Measurements from ENCODE around the gene CAMTA1.

The CAMTA1 gene

GRCh38 chr1:7384679-7385078 lies 599.4 kb downstream of the CAMTA1 start:
- Histone ChIP-seq H3K27ac (ENCODE audit: low read depth, low read length) (no peak overlapping the region), H2AFZ (ENCODE audit: insufficient read depth, low read length, poor library complexity) (no peak overlapping the region), H3K18ac (ENCODE audit: low read length) (no peak overlapping the region), H3K14ac (ENCODE audit: low read length) (no peak overlapping the region), H4K8ac (ENCODE audit: low read depth, low read length) (no peak overlapping the region), H3K4me3 (ENCODE audit: low read depth, low read length) (no peak overlapping the region), H3K9ac (ENCODE audit: low read length) (no peak overlapping the region), H3K27me3 (ENCODE audit: insufficient read depth, low read length) (no peaks in the 10 kb centered on the region), H2BK5ac (ENCODE audit: low read depth, low read length, poor library complexity) (no peak overlapping the region), H2AK5ac (ENCODE audit: low read length) (no peak overlapping the region), H2BK12ac (ENCODE audit: low read length) (no peak overlapping the region), H3K9me3 (ENCODE audit: insufficient read depth, low read depth, low read length) (no peaks in the 10 kb centered on the region), H3K23ac (ENCODE audit: low read length) (no peak overlapping the region), H4K91ac (ENCODE audit: low read depth, low read length) (no peak overlapping the region), H3K4ac (ENCODE audit: low read depth, low read length) (no peak overlapping the region), H2BK120ac (ENCODE audit: insufficient read depth, low read length, poor library complexity) (no peak overlapping the region), H3K79me2 (ENCODE audit: control insufficient read depth, insufficient read depth, low read length, poor library complexity) (no peaks in the 10 kb centered on the region), H3K36me3 (ENCODE audit: control insufficient read depth in 1 of 2, insufficient read depth in 2 of 2, low read length in 2 of 2) (no peaks in the 10 kb centered on the region), H3K79me1 (ENCODE audit: low read length) (peaks cover 6% of the 10 kb centered on the region), H4K12ac (ENCODE audit: low read depth, low read length) (no peak overlapping the region), H3K4me2 (ENCODE audit: low read length) (no peak overlapping the region), H3K4me1 (ENCODE audit: control insufficient read depth in 1 of 2, insufficient read depth in 2 of 2, low read length in 2 of 2) (peaks cover 13 to 26% of the 10 kb centered on the region in 2 experiments)
- WGBS (ENCODE audit: extremely low coverage, insufficient coverage, insufficient read length) = no CpG with 5 or more reads among the region's 7 CpGs
- DNase-seq = no peak

GRCh38 chr1:7385471-7386225 lies 600.4 kb downstream of the CAMTA1 start:
- H4K12ac ChIP-seq (ENCODE audit: low read depth, low read length) = no peak overlapping the region
- H3K4me2 ChIP-seq (ENCODE audit: low read length) = no peak overlapping the region
- H2AK5ac ChIP-seq (ENCODE audit: low read length) = no peak overlapping the region
- no peak overlapping the region for H3K27ac ChIP-seq (ENCODE audit: low read depth, low read length)
- H2BK120ac ChIP-seq (ENCODE audit: insufficient read depth, low read length, poor library complexity) = no peak overlapping the region
- no peak for DNase-seq
- peaks cover 12 to 22% of the 10 kb centered on the region in 2 experiments for H3K4me1 ChIP-seq (ENCODE audit: control insufficient read depth in 1 of 2, insufficient read depth in 2 of 2, low read length in 2 of 2)
- H3K79me1 ChIP-seq (ENCODE audit: low read length) = peaks cover 5% of the 10 kb centered on the region
- no peak overlapping the region for H3K9ac ChIP-seq (ENCODE audit: low read length)
- H3K14ac ChIP-seq (ENCODE audit: low read length) = no peak overlapping the region
- H3K36me3 ChIP-seq (ENCODE audit: control insufficient read depth in 1 of 2, insufficient read depth in 2 of 2, low read length in 2 of 2) = no peaks in the 10 kb centered on the region
- H3K4me3 ChIP-seq (ENCODE audit: low read depth, low read length) = no peak overlapping the region
- peaks cover 3% of the 10 kb centered on the region for H3K9me3 ChIP-seq (ENCODE audit: insufficient read depth, low read depth, low read length)
- H3K18ac ChIP-seq (ENCODE audit: low read length) = no peak overlapping the region
- no peak overlapping the region for H3K23ac ChIP-seq (ENCODE audit: low read length)
- no peak overlapping the region for H2BK12ac ChIP-seq (ENCODE audit: low read length)
- H3K27me3 ChIP-seq (ENCODE audit: insufficient read depth, low read length) = no peaks in the 10 kb centered on the region
- H4K8ac ChIP-seq (ENCODE audit: low read depth, low read length) = no peak overlapping the region
- H3K4ac ChIP-seq (ENCODE audit: low read depth, low read length) = no peak overlapping the region
- H2BK5ac ChIP-seq (ENCODE audit: low read depth, low read length, poor library complexity) = no peak overlapping the region
- no peak overlapping the region for H4K91ac ChIP-seq (ENCODE audit: low read depth, low read length)
- WGBS (ENCODE audit: extremely low coverage, insufficient coverage, insufficient read length) = no CpG with 5 or more reads among the region's 19 CpGs
- H2AFZ ChIP-seq (ENCODE audit: insufficient read depth, low read length, poor library complexity) = no peak overlapping the region
- no peaks in the 10 kb centered on the region for H3K79me2 ChIP-seq (ENCODE audit: control insufficient read depth, insufficient read depth, low read length, poor library complexity)

GRCh38 chr1:7386226-7387052 lies 601.2 kb downstream of the CAMTA1 start:
- Histone ChIP-seq H4K12ac (ENCODE audit: low read depth, low read length) (no peak overlapping the region), H4K91ac (ENCODE audit: low read depth, low read length) (peak overlapping the region; percentile 51), H3K27me3 (ENCODE audit: insufficient read depth, low read length) (no peaks in the 10 kb centered on the region), H2AFZ (ENCODE audit: insufficient read depth, low read length, poor library complexity) (no peak overlapping the region), H3K27ac (ENCODE audit: low read depth, low read length) (no peak overlapping the region), H2BK120ac (ENCODE audit: insufficient read depth, low read length, poor library complexity) (peak overlapping the region; percentile 69), H3K4me1 (ENCODE audit: control insufficient read depth in 1 of 2, insufficient read depth in 2 of 2, low read length in 2 of 2) (peaks cover 12 to 22% of the 10 kb centered on the region in 2 experiments), H2AK5ac (ENCODE audit: low read length) (peak overlapping the region; percentile 84), H3K9me3 (ENCODE audit: insufficient read depth, low read depth, low read length) (peaks cover 3% of the 10 kb centered on the region), H3K4me2 (ENCODE audit: low read length) (no peak overlapping the region), H3K14ac (ENCODE audit: low read length) (no peak overlapping the region), H3K4me3 (ENCODE audit: low read depth, low read length) (no peak overlapping the region), H3K79me1 (ENCODE audit: low read length) (peaks cover 5% of the 10 kb centered on the region), H3K4ac (ENCODE audit: low read depth, low read length) (no peak overlapping the region), H3K79me2 (ENCODE audit: control insufficient read depth, insufficient read depth, low read length, poor library complexity) (no peaks in the 10 kb centered on the region), H2BK12ac (ENCODE audit: low read length) (peak overlapping the region; percentile 21), H3K18ac (ENCODE audit: low read length) (no peak overlapping the region), H4K8ac (ENCODE audit: low read depth, low read length) (no peak overlapping the region), H3K36me3 (ENCODE audit: control insufficient read depth in 1 of 2, insufficient read depth in 2 of 2, low read length in 2 of 2) (no peaks in the 10 kb centered on the region), H2BK5ac (ENCODE audit: low read depth, low read length, poor library complexity) (no peak overlapping the region), H3K9ac (ENCODE audit: low read length) (no peak overlapping the region), H3K23ac (ENCODE audit: low read length) (no peak overlapping the region)
- DNase-seq = no peak
- WGBS (ENCODE audit: extremely low coverage, insufficient coverage, insufficient read length) = no CpG with 5 or more reads among the region's 20 CpGs

GRCh38 chr1:7387053-7387927 lies 602.0 kb downstream of the CAMTA1 start:
- Histone ChIP-seq H3K4me1 (ENCODE audit: control insufficient read depth in 1 of 2, insufficient read depth in 2 of 2, low read length in 2 of 2) (peaks cover 12 to 22% of the 10 kb centered on the region in 2 experiments), H2BK120ac (ENCODE audit: insufficient read depth, low read length, poor library complexity) (peak overlapping the region; percentile 69), H3K23ac (ENCODE audit: low read length) (no peak overlapping the region), H2AK5ac (ENCODE audit: low read length) (peak overlapping the region; percentile 84), H3K27me3 (ENCODE audit: insufficient read depth, low read length) (no peaks in the 10 kb centered on the region), H3K18ac (ENCODE audit: low read length) (peak overlapping the region; percentile 5), H3K79me2 (ENCODE audit: control insufficient read depth, insufficient read depth, low read length, poor library complexity) (no peaks in the 10 kb centered on the region), H3K36me3 (ENCODE audit: control insufficient read depth in 1 of 2, insufficient read depth in 2 of 2, low read length in 2 of 2) (no peaks in the 10 kb centered on the region), H3K14ac (ENCODE audit: low read length) (no peak overlapping the region), H3K4me2 (ENCODE audit: low read length) (no peak overlapping the region), H2AFZ (ENCODE audit: insufficient read depth, low read length, poor library complexity) (no peak overlapping the region), H2BK5ac (ENCODE audit: low read depth, low read length, poor library complexity) (peak overlapping the region; percentile 23), H2BK12ac (ENCODE audit: low read length) (peak overlapping the region; percentile 21), H4K91ac (ENCODE audit: low read depth, low read length) (peak overlapping the region; percentile 51), H3K4me3 (ENCODE audit: low read depth, low read length) (no peak overlapping the region), H4K12ac (ENCODE audit: low read depth, low read length) (no peak overlapping the region), H3K9me3 (ENCODE audit: insufficient read depth, low read depth, low read length) (peaks cover 3% of the 10 kb centered on the region), H3K27ac (ENCODE audit: low read depth, low read length) (no peak overlapping the region), H3K9ac (ENCODE audit: low read length) (no peak overlapping the region), H4K8ac (ENCODE audit: low read depth, low read length) (peak overlapping the region; percentile 45), H3K4ac (ENCODE audit: low read depth, low read length) (no peak overlapping the region), H3K79me1 (ENCODE audit: low read length) (peaks cover 5% of the 10 kb centered on the region)
- DNase-seq = peak; percentile 51 to 89
- WGBS (ENCODE audit: extremely low coverage, insufficient coverage, insufficient read length) = no CpG with 5 or more reads among the region's 9 CpGs
